Colonic mucosa (tissue), 4 donors: ENCODE data around the gene SPAG16. TPM values are rescaled to one million over a fixed set of nuclear protein-coding genes. Genes with fewer than 3 reads are reported as not detected.

Source experiments
- DNase-seq: peaks from one replicate; pipeline ENCODE4 v3.0.0-alpha.2; 2020
- H3K27ac ChIP-seq: fragments of 200-600 bp; one replicate; pipeline ENCODE4 v1.8.0; 2021
- H3K27me3 ChIP-seq: fragments of 200-600 bp; one replicate; pipeline ENCODE4 v1.8.0; 2021
- H3K36me3 ChIP-seq: fragments of 200-600 bp; one replicate; pipeline ENCODE4 v1.8.0; 2021
- H3K4me1 ChIP-seq: fragments of 200-600 bp; one replicate; pipeline ENCODE4 v1.8.0; 2021; ENCODE audit warnings: mild to moderate bottlenecking
- H3K4me3 ChIP-seq: fragments of 200-600 bp; one replicate; pipeline ENCODE4 v1.8.0; 2021
- H3K9ac ChIP-seq, 2 donors: one replicate each; pipeline ENCODE4 v1.7.0; 2013; ENCODE audit warnings: control low read depth in 2 of 2, low read depth in 2 of 2, low read length in 2 of 2
- H3K9me3 ChIP-seq: fragments of 200-600 bp; one replicate; pipeline ENCODE4 v1.8.0; 2021
- CTCF ChIP-seq: fragments of 200-600 bp; IDR thresholded peaks from one replicate; pipeline ENCODE4 v1.8.0; 2022; ENCODE audit warnings: antibody characterized with exemption, mild to moderate bottlenecking
- intact Hi-C: fragments of 100-400 bp; cut with DNase I; formaldehyde crosslinking; loops from one replicate; pipeline ENCODE4 v1.14.1; 2022
- total RNA-seq, 2 donors: library from RNA; stranded (reverse); fragmentation: NEBNext Ultra II Directional in 1 of 2; extraction: Animal tissue kit (Norgen Biotek cat#: 25700) in 1 of 2; gene quantifications; one replicate each; pipeline ENCODE4 v1.2.1, GENCODE V29; 2021
- donor health status: healthy.
- donor health status: DM: no; HTN: no; CAD: no.
- donor health status: DM: no; HTN: no; CAD: no.

The SPAG16 gene
- total RNA-seq, 2 donors from 2014 or later, result 18.6 to 25.5 TPM

GRCh38 chr2:214203744-214204289 lies 919.6 kb downstream of the SPAG16 start:
- intact Hi-C loops, result no loop called here

GRCh38 chr2:214215107-214215506 lies 930.8 kb downstream of the SPAG16 start:
- no peak overlapping the region for H3K4me3 ChIP-seq
- no peak overlapping the region for H3K9ac ChIP-seq
- H3K4me1 ChIP-seq, result no peaks in the 10 kb centered on the region
- H3K36me3 ChIP-seq, result no peaks in the 10 kb centered on the region
- intact Hi-C loops, result no loop called here
- no peak for DNase-seq
- TF ChIP-seq CTCF, result no peak
- H3K9me3 ChIP-seq, result no peaks in the 10 kb centered on the region
- no peaks in the 10 kb centered on the region for H3K27me3 ChIP-seq
- no peak overlapping the region for H3K27ac ChIP-seq

More at GRCh38 chr2:214203744-214204289, 919.6 kb downstream of the SPAG16 start:
- Histone ChIP-seq H3K27me3 (no peaks in the 10 kb centered on the region), H3K4me3 (no peak overlapping the region), H3K4me1 (no peaks in the 10 kb centered on the region), H3K9me3 (no peaks in the 10 kb centered on the region), H3K36me3 (no peaks in the 10 kb centered on the region), H3K27ac (no peak overlapping the region), H3K9ac (no peak overlapping the region)
- no peak for TF ChIP-seq CTCF
- no peak for DNase-seq

- H3K27ac ChIP-seq, result no peak overlapping the region
- no peaks in the 10 kb centered on the region for H3K9me3 ChIP-seq
- no peaks in the 10 kb centered on the region for H3K27me3 ChIP-seq
- no peaks in the 10 kb centered on the region for H3K36me3 ChIP-seq
- TF ChIP-seq CTCF, result no peak
- no peak for DNase-seq
- no peaks in the 10 kb centered on the region for H3K4me1 ChIP-seq
- H3K9ac ChIP-seq, result no peak overlapping the region
- H3K4me3 ChIP-seq, result no peak overlapping the region
- intact Hi-C loops, result no loop called here
Observed at GRCh38 chr2:214217136-214217535, 932.9 kb downstream of the SPAG16 start.

- Histone ChIP-seq H3K27me3 (no peaks in the 10 kb centered on the region), H3K4me1 (no peaks in the 10 kb centered on the region), H3K4me3 (no peak overlapping the region), H3K9ac (no peak overlapping the region), H3K27ac (no peak overlapping the region), H3K36me3 (no peaks in the 10 kb centered on the region), H3K9me3 (no peaks in the 10 kb centered on the region)
- intact Hi-C loops, result no loop called here
- no peak for DNase-seq
- TF ChIP-seq CTCF, result no peak
Observed at GRCh38 chr2:214217599-214217998, 933.3 kb downstream of the SPAG16 start.

- Histone ChIP-seq H3K9ac (no peak overlapping the region), H3K4me3 (no peak overlapping the region), H3K4me1 (no peaks in the 10 kb centered on the region), H3K27me3 (no peaks in the 10 kb centered on the region), H3K27ac (no peak overlapping the region), H3K9me3 (no peaks in the 10 kb centered on the region), H3K36me3 (no peaks in the 10 kb centered on the region)
- no peak for DNase-seq
- intact Hi-C loops, result no loop called here
- no peak for TF ChIP-seq CTCF
Observed at GRCh38 chr2:214220251-214220650, 936.0 kb downstream of the SPAG16 start.
